H1 (cell line): Measurements from ENCODE around the gene STEAP1B. TPM values are rescaled to one million over a fixed set of nuclear protein-coding genes. Genes with fewer than 3 reads are reported as not detected.

Source experiments
- GTF2F1 ChIP-seq: IDR thresholded peaks from 2 replicates; pipeline ENCODE4 v1.6.1; 2012; ENCODE audit warnings: low read depth, low read length, improper control_type of control experiment, borderline replicate concordance
- POLR2A ChIP-seq, 2 experiments: IDR thresholded peaks; 1 replicate in 1 of 2; 2 replicates in 1 of 2; pipeline ENCODE4 v1.6.1; 2011; ENCODE audit warnings: low read depth in 2 of 2, low read length in 2 of 2, mild to moderate bottlenecking in 2 of 2; ENCODE audit errors: control extremely low read depth in 1 of 2
- POLR2AphosphoS5 ChIP-seq: IDR thresholded peaks from 2 replicates; pipeline ENCODE4 v1.6.1; 2011; ENCODE audit warnings: low read depth, low read length
- SAP30 ChIP-seq: fragments of 300-600 bp; sonication (generic); IDR thresholded peaks from 2 replicates; pipeline ENCODE4 v1.7.1; 2012; ENCODE audit warnings: low read length, moderate library complexity, mild to moderate bottlenecking, inconsistent platforms; ENCODE audit not compliant: insufficient read depth, insufficient replicate concordance
- TCF12 ChIP-seq: IDR thresholded peaks from 2 replicates; pipeline ENCODE4 v1.6.1; 2011; ENCODE audit warnings: low read depth, mild to moderate bottlenecking, low read length
- polyA plus RNA-seq, 7 experiments: library from polyadenylated mRNA; depleted of rRNA in 3 of 7; stranded (reverse) in 5 of 7; unstranded in 2 of 7; fragments of >200 nt in 5 of 7; fragments of 200-250 nt in 2 of 7; gene quantifications; 1 replicate in 5 of 7; 2 replicates in 1 of 7; 4 replicates in 1 of 7; pipeline versions ENCODE4 v1.2.1 to v1.2.3, GENCODE V29; 2011 to 2013; ENCODE audit warnings: missing spikeins in 2 of 7, mixed read lengths in 2 of 7
- total RNA-seq: library from RNA; stranded (reverse); fragmentation: NEBNext Ultra II Directional; extraction: Animal tissue kit (Norgen Biotek cat#: 25700); gene quantifications from 2 replicates; pipeline ENCODE4 v1.2.1, GENCODE V29; 2021

The STEAP1B gene
- total and polyA plus RNA-seq, 2 of the 8 experiments (the other 6 are each of a cell fraction or from before 2014, with no cell fraction given), result 5.4 to 8.7 TPM

GRCh38 chr7:22417841-22418240 is 82.1 kb downstream of the STEAP1B start (continued):
- TF ChIP-seq SAP30 (no peak), POLR2AphosphoS5 (no peak), TCF12 (no peak), POLR2A (IDR thresholded peaks at IDR 0.05; ENCODE audit: control extremely low read depth in 1 of 2, low read depth in 2 of 2, low read length in 2 of 2) (no peak), GTF2F1 (no peak)
